ENCODE data around the gene CLDN34.
A peak's percentile ranks its signal among the peaks of the same experiment; 100 is the strongest.

The CLDN34 gene

DNA sequence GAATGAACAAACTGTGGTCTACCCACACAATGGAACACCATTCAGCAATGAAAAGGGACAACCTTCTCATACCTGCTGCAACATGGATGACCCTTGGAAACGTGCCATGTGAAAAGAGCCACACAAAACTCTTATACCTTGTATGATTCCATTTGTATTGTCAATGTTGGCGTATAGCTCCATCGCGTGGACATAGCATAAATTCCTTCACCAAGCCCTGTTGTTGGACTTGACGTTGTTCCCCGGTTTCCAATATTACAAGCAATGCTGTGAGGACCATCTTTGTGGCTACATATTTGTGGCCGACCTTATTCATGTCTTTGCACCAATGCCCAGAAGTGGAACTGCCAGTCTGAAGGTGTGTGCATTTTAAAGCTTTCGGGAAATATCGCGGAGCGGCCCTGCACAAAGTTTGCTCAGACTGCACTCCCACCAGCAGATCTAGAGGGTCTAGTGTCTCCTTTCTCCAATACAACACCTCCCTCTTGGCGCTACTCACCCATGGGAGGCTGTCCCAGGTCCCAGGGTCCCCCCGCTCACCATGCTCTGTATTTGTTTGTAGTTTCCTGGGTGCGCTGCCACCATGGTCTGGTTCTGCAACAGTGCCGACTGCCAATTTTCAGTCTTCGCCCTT is at the start of gene CLDN34:
CLDN34 (plus strand) TSS at position 584 of the 634 bp plus-strand sequence; CDS start at position 584, 0 bp downstream.
- DNase-seq, result no peak

DNA sequence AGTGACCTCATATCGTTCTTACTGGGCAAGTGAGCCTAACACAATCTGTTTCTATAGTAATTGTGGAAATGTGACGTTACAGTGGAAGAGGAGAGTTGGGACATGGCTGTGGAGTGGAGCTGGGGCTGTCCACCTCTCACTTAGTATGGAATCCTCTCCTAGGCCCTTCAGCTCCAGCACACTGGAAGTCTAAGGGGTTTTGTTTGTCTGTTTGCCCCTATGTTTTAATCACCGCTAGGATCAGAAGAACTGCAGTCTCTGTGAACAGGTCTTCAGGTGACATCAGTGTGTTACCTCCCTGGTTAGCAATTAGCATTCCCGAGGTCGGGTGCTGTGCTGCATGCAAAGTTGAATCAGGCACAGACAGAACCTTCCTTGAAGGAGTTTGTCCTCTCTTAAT is 49.3 kb upstream of the CLDN34 start:
- no peak for DNase-seq

DNA sequence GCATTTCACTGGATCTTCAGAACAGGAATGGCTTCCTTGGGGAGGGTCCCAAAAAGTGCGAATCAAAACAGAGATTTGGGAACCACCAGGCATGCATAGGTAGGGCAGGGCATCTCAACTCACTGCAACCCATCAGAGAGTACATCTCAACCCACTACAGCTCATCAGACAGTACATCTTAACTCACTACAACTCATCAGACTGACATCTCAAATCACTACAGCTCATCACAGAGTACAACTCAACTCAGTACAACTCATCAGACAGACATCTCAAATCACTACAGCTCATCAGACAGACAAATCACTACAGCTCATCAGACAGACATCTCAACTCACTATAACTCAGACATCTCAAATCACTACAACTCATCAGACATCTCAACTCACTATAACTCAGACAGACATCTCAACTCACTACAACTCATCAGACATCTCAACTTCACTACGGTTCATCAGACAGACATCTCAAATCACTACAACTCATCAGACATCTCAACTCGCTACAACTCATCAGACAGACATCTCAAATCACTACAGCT is 47.5 kb upstream of the CLDN34 start:
- DNase-seq, result no peak

DNA sequence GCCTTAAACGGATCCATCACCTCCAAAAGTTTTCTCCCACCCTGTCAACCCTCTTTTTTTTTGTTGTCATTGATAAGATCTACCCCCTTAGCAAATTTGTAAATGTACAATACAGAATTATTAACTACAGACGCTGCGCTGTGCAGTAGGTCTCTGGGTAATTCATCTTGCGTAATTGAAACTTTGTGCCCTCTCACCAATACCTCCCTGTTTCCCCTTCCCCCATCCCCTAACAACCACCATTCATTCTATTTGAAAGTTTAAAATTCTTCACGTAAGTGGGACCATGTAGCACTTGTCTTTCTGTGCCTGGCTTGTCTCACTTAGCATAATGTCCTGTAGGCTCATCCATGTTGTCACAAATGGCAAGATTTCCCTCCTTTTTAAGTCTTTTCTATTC is 45.8 kb upstream of the CLDN34 start:
- no peak for DNase-seq

DNA sequence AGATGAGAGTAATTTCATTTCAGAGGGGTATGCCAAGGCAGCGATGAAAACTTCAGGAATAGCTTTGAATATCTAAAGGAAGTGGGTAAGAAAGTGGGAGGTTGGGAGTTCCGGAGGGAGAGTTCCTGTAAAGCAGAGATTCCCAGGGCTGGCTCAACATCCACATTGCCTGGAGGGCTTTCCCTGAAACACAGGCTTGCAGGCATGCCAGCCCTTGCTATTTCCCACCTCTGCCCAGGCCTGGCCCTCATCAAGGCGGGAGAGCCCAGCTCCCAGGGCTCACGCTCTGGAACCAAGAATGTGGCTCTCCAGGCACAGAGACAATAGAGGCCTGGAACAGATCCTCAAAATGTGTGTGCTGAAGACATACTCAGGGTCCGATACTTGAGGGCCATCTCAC is 43.8 kb upstream of the CLDN34 start:
- DNase-seq, result no peak

- DNase-seq, result no peak
Measured at GRCh38 chrX:9926002-9926401, 41.2 kb upstream of the CLDN34 start.

- peak; percentile 24 for DNase-seq
Measured at GRCh38 chrX:9927698-9928482, 39.3 kb upstream of the CLDN34 start.

GRCh38 chrX:9935436-9935835 is 31.7 kb upstream of the CLDN34 start:
- DNase-seq, result no peak

DNA sequence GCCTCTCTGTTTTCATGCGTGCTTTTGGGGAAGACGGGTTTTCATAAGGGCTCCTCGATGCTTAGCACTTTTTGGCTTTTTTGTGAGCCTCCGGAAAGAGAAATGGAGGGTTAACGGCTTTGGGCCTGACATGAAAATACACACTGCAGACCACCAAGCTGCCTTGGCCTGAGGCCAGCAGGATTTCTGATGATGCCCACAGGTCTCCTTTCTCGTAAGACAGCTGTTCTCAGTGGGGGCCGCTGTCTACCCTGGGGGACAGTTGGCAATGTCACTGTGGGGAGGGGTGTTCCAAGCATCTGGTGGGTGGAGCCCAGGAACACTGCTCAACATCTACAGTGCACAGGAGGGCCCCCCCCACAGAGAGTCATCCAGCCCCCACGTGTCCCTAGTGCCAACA is 29.4 kb upstream of the CLDN34 start:
- DNase-seq, result no peak

DNA sequence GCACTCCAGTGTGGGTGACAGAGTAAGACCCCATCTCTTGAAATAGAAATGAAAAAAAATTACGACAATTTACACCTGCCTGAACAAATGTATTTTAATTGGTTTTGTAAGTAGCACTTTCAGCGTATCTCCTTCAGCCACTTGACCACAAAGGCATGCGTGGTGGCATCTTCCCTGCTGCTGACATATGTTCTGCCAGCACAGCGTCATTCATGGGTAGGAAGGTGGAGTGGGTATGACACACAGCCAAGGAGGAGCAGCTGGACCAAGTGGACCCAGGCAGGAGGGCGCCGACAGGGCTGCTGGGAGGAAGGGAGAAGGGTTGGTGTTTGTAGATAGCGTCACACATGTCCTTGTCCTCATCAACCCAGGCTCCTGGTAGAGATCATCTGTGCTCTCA is 28.6 kb upstream of the CLDN34 start:
- no peak for DNase-seq

DNA sequence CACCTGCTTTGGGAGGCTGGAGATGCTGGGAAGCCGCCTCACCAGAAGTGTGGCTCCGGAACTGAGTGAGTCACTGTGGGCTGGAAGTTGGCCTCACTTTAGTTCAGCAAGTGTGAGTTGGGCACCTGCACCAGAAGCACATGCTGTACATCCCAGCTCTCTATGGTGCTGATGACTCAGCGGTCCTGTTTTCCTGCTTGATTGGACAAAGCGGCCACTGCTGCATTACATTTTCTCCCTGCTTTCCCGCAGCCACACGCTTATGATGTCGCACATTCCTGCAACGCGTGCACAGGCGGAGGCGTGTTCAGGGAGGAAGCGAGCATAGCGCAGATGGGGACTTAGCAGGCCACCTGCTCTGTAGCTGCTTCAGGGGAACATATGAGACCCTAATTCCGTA is 26.7 kb upstream of the CLDN34 start:
- no peak for DNase-seq

DNA sequence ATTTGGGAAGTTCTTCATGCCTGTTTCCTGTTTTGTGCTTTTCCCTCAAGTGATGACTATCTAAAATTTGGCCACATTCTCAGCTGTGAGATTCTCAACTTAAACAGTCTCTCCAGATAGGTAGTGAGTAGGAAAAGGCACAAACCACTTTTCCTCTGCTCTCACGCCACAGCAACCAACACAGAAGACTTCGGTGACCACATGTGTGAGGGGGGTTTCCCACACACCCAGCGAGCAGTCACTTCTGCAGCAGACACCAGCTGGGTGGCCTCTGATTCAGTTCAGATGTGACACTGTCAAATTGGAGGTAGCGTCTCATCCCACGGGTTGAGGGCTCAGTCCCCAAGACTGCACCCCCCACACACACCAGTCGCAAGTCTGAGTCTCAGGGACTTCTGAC is 25.1 kb upstream of the CLDN34 start:
- DNase-seq, result no peak

DNA sequence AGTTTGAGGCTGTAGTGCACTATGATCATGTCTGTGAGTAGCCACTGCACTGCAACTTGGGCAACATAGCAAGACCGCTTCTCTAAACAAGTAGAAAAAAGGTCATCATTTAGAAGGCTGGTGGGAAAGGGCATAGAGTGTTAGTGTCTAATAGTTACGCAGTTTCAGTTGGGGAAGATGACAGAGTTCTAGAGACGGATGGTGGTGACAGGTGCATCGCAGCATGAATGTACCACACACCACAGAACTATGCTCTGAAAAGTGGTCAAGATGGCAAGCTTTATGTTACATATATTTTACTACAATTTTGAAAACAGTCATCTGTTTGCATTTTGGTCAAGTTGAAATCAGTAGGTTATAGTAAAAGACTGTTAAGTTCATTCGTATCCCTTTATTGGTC is 23.7 kb upstream of the CLDN34 start:
- DNase-seq, result no peak

DNA sequence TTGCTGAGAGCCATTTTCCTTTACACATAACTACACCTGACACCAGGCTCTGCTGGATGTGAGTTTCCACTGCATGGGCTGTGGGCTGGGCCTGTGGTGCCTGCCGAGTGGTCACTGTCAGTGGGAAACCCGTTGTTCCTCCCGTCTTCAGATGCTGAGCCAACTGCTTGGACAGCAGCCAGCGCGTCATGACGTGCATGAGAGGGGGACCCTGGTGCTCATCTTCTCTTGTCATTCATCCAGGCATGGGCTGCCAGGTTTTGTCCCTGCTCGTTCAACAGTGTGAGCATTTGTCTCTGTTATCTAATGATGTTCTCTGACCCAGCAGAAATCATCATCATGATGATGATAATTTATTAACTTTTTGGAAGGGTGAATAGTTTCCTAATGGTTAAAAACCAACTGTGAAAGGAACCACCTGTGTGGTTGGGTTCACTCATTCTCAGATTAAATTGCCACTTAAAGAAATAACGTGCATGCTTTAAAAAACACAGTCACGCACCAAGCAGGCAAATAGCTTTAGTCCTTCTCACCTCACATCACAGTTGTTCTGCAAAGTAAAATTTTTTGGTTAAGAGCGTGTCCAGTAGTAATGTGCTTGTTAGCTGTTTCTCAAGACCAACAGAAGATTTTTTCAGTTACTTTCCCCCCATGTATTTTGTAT is 19.9 kb upstream of the CLDN34 start:
- no peak for DNase-seq

DNA sequence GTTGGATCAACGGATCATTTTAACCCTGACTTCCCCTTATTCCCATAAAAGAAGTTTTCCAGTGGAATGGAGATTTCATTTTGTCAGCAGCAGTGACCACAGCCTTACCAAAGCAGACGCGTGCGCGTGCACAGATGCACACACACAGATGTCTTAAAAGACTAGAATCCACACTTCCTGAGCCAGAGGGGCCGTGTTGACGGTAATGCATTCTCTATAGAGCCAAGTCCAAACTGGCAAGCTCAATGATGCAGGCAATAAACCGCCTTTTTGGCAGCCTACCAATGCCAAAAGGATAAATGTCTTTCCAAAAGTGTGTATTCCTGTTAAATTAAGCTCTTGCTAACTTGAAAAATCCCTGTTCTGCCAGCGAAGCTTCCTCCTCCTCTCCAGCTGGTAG is 18.8 kb upstream of the CLDN34 start:
- no peak for DNase-seq

- DNase-seq, result no peak
Measured at GRCh38 chrX:9952300-9952699, 14.9 kb upstream of the CLDN34 start.

DNA sequence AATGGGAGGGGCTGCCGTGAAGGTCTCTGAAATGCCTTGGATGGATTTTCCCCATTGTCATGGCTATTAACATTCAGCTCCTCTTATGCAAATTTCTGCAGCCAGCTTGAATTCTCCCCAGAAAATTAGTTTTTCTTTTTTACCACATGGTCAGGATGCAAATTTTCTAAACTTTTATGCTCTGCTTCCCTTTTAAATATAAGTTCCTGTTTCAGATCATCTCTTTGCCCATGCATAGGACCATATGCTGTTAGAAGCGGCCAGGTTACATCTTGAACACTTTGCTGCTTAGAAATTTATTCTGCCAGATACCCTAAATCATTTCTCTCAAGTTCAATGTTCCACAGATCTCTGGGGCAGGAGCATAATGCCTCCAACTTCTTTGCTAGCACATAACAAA is 13.8 kb upstream of the CLDN34 start:
- DNase-seq, result no peak

DNA sequence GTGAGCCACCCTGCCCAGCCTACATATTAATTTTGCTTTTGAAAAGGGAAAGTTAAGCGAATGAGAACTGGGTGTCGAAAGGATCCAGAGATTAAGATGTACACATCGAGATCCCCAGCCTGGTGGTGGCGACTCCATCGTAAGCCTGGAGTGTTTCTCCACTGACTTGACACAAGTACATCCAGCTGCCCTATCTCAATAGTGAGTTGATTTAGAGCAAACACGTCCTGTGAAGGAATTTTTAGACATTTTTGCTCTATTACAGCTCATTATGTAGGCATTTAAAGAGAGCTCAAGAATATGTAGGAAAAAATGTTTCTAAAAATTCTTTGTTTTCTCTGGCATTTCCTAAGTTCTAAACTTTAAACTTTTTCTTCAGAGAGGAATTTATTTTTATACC is 11.7 kb upstream of the CLDN34 start:
- no peak for DNase-seq

DNA sequence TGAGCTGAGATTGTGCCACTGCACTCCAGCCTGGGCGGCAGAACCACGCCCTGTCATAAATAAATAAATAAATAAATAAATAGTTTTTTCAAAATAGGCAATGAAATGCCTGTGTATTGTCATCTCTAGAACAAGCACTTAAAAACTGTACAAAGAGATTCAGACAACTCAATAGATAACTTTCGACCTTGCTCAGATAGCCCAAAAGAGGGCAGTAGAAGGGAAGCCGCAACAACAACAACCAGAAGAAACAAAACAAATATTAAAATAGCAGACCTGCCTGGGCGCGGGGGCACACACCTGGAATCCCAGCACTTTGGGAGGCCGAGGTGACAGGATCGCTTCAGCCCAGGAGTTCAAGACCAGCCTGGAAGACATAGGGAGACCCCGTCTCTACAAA is 9.4 kb upstream of the CLDN34 start:
- no peak for DNase-seq

DNA sequence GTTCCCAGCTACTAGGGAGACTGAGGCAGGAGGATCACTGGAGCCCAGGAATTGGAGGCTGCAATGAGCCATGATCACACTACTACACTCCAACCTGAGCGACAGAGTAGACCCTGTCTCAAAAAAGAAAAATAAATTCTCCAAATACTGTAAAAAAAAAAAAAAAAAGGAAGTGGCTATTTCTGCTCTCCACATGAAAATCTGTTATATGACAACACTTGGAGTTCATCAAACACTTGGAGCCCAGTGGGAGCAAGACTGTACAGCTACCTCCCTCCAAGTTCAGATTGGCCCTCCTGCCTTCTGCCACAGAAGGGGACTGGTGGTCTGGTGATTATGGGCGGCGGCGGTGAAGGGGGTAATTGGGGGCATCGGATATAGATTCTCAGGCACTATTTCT is 9.0 kb upstream of the CLDN34 start:
- DNase-seq, result no peak

DNA sequence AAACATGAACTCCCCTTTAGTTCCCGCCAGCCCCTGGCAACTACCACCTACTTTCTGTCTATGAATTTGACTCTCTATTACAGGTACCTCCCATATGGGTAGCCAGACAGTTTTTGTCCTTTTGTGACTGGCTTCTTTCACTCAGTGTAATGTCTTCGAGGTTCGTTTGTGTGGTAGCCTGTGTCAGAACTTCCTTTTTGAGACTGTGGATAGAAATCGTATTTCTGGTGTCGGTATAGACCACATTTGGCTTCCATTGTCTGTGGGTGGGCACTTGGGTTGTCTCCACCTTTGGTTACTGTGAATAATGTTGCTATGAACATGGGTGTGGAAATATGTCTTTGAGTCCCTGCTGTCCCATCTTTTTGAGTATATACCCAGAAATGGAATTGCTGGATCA is 5.4 kb upstream of the CLDN34 start:
- no peak for DNase-seq

DNA sequence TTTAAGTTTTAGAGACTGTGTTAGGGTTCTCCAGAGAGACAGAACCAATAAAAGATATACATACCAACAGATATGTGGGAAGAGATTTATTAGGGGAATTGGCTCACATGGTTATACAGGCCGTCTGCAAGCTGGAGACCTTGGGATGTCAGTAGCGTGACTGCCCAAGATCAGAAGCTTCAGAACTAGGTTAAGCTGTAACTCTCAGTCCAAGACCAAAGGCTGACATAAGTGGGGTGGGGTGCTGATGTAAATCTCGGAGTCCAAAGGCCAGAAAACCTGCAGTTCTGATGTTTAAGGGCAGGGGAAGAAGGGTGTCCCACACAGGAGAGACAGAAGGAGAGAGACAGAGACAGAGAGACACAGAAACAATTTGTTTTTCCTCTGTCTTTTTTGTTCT is 10.5 kb downstream of the CLDN34 start:
- no peak for DNase-seq

DNA sequence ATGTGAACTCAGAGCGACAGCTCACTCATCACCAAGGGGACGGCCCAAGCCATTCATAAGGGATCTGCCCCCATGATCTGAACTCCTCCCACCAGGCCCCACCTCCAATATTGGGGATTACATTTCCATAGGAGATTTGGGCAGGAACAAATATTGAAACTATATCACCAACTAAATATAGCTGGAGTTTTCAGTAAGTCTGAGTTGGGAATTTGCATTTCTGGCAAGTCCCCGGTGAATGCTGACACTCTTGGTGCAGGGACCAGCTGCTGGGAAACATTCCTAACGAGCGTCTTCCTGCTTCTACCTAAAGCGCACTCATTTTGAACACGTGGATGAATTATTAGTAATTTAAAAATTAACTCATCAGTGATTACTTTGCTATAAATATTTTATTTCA is 13.2 kb downstream of the CLDN34 start:
- DNase-seq, result no peak

GRCh38 chrX:9980927-9981326 is 13.8 kb downstream of the CLDN34 start:
- DNase-seq, result no peak

Data from NCI-H774 (cell line).